Upper lobe of left lung (tissue), 6 donors: Measurements from ENCODE around the gene MTARC2. TPM values are rescaled to one million over a fixed set of nuclear protein-coding genes. Genes with fewer than 3 reads are reported as not detected.

Experiments
- ATAC-seq, 2 donors: fragments of 200-7000 bp; cut with Tn5 transposase; one replicate each; pipeline ENCODE4 v1.9.1; 2022; ENCODE audit warnings: mild to moderate bottlenecking in 2 of 2, moderate library complexity in 2 of 2; ENCODE audit not compliant: low FRiP score in 2 of 2
- DNase-seq, 2 donors: peaks; one replicate each; pipeline ENCODE4 v3.0.0-alpha.2; 2019 to 2020
- H3K27ac ChIP-seq, 4 donors: fragments of 200-600 bp; sonication (generic); one replicate each; pipeline ENCODE4 v1.5.1; 2016 to 2019
- H3K27me3 ChIP-seq, 4 donors: fragments of 200-600 bp; sonication (generic); one replicate each; pipeline ENCODE4 v1.5.1; 2017 to 2019
- H3K36me3 ChIP-seq, 4 donors: fragments of 200-600 bp; sonication (generic); one replicate each; pipeline ENCODE4 v1.5.1; 2016 to 2019
- H3K4me1 ChIP-seq, 4 donors: fragments of 200-600 bp; sonication (generic); one replicate each; pipeline ENCODE4 v1.5.1; 2018 to 2019
- H3K4me3 ChIP-seq, 4 donors: fragments of 200-600 bp; sonication (generic); one replicate each; pipeline ENCODE4 v1.5.1; 2017 to 2019; ENCODE audit warnings: mild to moderate bottlenecking in 2 of 4, moderate library complexity in 1 of 4
- H3K9me3 ChIP-seq, 4 donors: fragments of 200-600 bp; sonication (generic); one replicate each; pipeline ENCODE4 v1.5.1; 2018 to 2019
- EP300 ChIP-seq, 4 donors: sonication (generic); formaldehyde crosslinking; IDR thresholded peaks; one replicate each; pipeline ENCODE4 v1.5.1; 2017; ENCODE audit warnings: antibody characterized with exemption in 4 of 4, control low read depth in 2 of 4
- POLR2A ChIP-seq, 4 donors: fragments of 450-650 bp; IDR thresholded peaks; one replicate each; pipeline ENCODE4 v1.5.1; 2016 to 2017; ENCODE audit warnings: antibody characterized with exemption in 4 of 4, mild to moderate bottlenecking in 2 of 4
- POLR2AphosphoS5 ChIP-seq, 2 donors: sonication (generic); formaldehyde crosslinking; IDR thresholded peaks; one replicate each; pipeline ENCODE4 v1.5.1; 2017; ENCODE audit warnings: antibody characterized with exemption in 2 of 2
- WGBS, 2 donors: methylation state at CpG; one replicate each; pipeline ENCODE4 v1.1.5; 2017 to 2018; 5-methylcytosine and 5-hydroxymethylcytosine counted together
- total RNA-seq, 6 donors: library from RNA; depleted of rRNA in 4 of 6; stranded (reverse); fragments of >200 nt in 4 of 6; gene quantifications; one replicate each; pipeline versions ENCODE4 v1.1.0 to v1.2.1, GENCODE V29; 2016 to 2021
- TF ChIP-seq, protein P1 (sequence below), 6 experiments: fragments of 450-650 bp in 4 of 6; fragments of 200-600 bp in 2 of 6; sonication (generic) in 2 of 6; IDR thresholded peaks; one replicate each; pipeline ENCODE4 v1.5.1; 2016 to 2019; ENCODE audit warnings: antibody characterized with exemption in 6 of 6
- donor health status: DM: no; HTN: no; CAD: no; lungs with moderate emphysema.
- donor health status: DM: no; HTN: yes; CAD: no; lungs with severe emphysema.

MTARC2 gene
- total RNA-seq, 6 donors from 2014 or later = 44.2 to 125 (median 62.0) TPM

DNA sequence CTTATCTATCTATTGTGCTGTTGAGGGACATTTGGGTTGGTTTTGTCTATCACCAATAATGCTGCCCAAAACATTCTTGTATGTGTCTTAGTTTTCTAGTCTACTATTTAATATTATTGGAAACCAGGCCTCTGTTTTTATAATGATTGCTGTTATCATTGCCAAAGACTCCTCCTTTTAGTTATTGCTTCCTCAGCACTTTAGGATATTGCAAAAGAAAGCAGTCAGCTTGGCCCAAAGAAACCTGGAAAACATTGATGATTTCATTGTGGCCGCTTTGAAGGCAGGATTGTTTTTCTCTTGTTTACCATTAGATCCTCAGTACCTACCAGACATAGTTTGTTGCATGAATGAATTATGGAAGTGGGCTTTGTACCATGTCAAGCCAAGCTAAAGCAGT is 20.6 kb upstream of the MTARC2 start:
- WGBS, 2 donors = 84 to 95% methylated on average over 1 of the region's 1 CpG
- Histone ChIP-seq H3K27ac (no peak overlapping the region), H3K27me3 (no peaks in the 10 kb centered on the region), H3K4me3 (no peak overlapping the region), H3K9me3 (no peaks in the 10 kb centered on the region), H3K4me1 (peaks cover 5 to 7% (median 6%) of the 10 kb centered on the region in 4 donors), H3K36me3 (no peaks in the 10 kb centered on the region)
- TF ChIP-seq EP300 (IDR thresholded peaks at IDR 0.05) (no peak), POLR2AphosphoS5 (IDR thresholded peaks at IDR 0.05) (no peak), POLR2A (IDR thresholded peaks at IDR 0.05) (no peak)
- TF ChIP-seq, protein P1, sequence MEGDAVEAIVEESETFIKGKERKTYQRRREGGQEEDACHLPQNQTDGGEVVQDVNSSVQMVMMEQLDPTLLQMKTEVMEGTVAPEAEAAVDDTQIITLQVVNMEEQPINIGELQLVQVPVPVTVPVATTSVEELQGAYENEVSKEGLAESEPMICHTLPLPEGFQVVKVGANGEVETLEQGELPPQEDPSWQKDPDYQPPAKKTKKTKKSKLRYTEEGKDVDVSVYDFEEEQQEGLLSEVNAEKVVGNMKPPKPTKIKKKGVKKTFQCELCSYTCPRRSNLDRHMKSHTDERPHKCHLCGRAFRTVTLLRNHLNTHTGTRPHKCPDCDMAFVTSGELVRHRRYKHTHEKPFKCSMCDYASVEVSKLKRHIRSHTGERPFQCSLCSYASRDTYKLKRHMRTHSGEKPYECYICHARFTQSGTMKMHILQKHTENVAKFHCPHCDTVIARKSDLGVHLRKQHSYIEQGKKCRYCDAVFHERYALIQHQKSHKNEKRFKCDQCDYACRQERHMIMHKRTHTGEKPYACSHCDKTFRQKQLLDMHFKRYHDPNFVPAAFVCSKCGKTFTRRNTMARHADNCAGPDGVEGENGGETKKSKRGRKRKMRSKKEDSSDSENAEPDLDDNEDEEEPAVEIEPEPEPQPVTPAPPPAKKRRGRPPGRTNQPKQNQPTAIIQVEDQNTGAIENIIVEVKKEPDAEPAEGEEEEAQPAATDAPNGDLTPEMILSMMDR (IDR thresholded peaks at IDR 0.05) = no peak
- DNase-seq = no peak
- ATAC-seq = no peak

DNA sequence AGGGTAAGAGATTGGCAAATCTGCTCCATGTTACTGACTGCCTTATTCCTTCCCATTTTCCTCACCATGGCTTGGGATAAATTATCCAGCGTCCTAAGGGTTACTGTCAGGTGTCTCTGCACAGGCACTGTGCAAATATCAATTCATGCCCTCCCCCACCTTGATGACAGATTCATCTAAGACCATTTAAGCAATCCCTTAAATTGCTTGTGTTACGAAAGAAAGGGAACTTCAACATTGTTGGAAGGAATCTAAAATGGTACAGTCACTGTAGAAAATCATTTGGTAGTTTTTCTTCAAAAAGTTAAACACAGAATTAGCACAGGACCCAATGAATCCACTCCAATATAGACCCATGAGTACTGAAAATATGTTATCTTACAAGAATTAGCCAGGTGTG is 17.6 kb upstream of the MTARC2 start:
- 83 to 85% methylated on average over 2 of the region's 2 CpGs for WGBS, 2 donors

DNA sequence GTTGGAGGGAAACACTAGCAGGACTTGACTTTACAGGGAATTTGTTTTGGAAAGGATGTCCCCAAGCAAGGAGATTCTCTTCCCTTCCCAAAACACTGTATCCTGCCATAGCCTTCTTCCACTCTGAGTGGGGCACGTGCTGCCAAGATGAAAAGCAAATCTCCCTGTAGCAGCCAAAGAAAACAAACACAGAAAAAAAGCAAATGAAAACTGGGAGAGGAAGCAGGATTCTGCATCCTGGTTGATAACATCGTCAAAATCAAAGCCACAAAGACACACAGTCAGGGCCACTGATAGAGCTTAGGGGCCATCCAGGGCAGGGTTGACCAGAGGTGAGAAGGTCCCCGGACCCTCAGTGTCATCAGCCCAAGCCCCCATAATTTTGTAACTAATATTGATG is 16.0 kb upstream of the MTARC2 start:
- Histone ChIP-seq H3K9me3 (no peaks in the 10 kb centered on the region), H3K4me1 (peaks cover 18 to 25% (median 19%) of the 10 kb centered on the region in 4 donors), H3K4me3 (peak overlapping the region in 2 of 4 donors; percentile 31 to 33), H3K27ac (peak overlapping the region; percentile 79 to 90 (median 86)), H3K36me3 (no peaks in the 10 kb centered on the region), H3K27me3 (no peaks in the 10 kb centered on the region)
- ATAC-seq (no peak), DNase-seq (no peak)
- 34 to 40% methylated on average over 3 of the region's 3 CpGs for WGBS, 2 donors
- TF ChIP-seq POLR2A (IDR thresholded peaks at IDR 0.05) (no peak), EP300 (IDR thresholded peaks at IDR 0.05) (no peak), POLR2AphosphoS5 (IDR thresholded peaks at IDR 0.05) (no peak)
- TF ChIP-seq, protein P1 (IDR thresholded peaks at IDR 0.05) = no peak

More for the DNA sequence above, 17.6 kb upstream of the MTARC2 start:
- no peak overlapping the region for H3K4me3 ChIP-seq
- ATAC-seq (no peak), DNase-seq (no peak)
- TF ChIP-seq, protein P1 (IDR thresholded peaks at IDR 0.05) = no peak
- TF ChIP-seq EP300 (IDR thresholded peaks at IDR 0.05) = no peak
- no peak for TF ChIP-seq POLR2A (IDR thresholded peaks at IDR 0.05)
- no peak for TF ChIP-seq POLR2AphosphoS5 (IDR thresholded peaks at IDR 0.05)
- no peaks in the 10 kb centered on the region for H3K36me3 ChIP-seq
- no peaks in the 10 kb centered on the region for H3K27me3 ChIP-seq
- no peak overlapping the region for H3K27ac ChIP-seq
- no peaks in the 10 kb centered on the region for H3K9me3 ChIP-seq
- peaks cover 18 to 25% (median 19%) of the 10 kb centered on the region in 4 donors for H3K4me1 ChIP-seq

DNA sequence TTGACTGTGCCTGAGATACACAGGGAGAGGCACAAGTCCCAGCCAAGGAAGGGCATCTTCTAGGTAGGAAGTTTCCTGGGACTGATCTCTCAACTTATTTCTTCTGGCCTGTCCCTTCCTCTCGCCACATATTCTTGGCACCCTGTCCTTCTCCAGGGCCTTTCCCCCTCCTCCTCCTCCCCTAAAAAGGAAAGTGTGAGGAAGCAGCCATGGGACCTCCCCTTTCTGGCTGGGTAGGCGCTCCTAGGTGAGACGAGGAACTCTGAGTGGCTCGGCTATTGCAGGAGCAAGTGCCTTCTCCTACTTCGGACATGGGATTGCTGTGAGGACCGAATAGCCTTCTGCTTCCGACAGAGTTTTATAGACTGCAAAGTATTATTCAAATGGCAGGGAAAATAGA is 15.5 kb upstream of the MTARC2 start:
- peak; percentile 42 to 59 for ATAC-seq
- TF ChIP-seq POLR2AphosphoS5 (IDR thresholded peaks at IDR 0.05) (peak in 1 of 2 donors; percentile 3), POLR2A (IDR thresholded peaks at IDR 0.05) (no peak)
- peak in 1 of 2 donors; percentile 59 for DNase-seq
- no peaks in the 10 kb centered on the region for H3K9me3 ChIP-seq
- peak overlapping the region in 2 of 4 donors; percentile 31 to 33 for H3K4me3 ChIP-seq
- H3K4me1 ChIP-seq = peaks cover 18 to 25% (median 19%) of the 10 kb centered on the region in 4 donors
- peak overlapping the region; percentile 79 to 90 (median 86) for H3K27ac ChIP-seq
- 38 to 43% methylated on average over 7 of the region's 7 CpGs for WGBS, 2 donors
- no peaks in the 10 kb centered on the region for H3K36me3 ChIP-seq
- H3K27me3 ChIP-seq = no peaks in the 10 kb centered on the region

DNA sequence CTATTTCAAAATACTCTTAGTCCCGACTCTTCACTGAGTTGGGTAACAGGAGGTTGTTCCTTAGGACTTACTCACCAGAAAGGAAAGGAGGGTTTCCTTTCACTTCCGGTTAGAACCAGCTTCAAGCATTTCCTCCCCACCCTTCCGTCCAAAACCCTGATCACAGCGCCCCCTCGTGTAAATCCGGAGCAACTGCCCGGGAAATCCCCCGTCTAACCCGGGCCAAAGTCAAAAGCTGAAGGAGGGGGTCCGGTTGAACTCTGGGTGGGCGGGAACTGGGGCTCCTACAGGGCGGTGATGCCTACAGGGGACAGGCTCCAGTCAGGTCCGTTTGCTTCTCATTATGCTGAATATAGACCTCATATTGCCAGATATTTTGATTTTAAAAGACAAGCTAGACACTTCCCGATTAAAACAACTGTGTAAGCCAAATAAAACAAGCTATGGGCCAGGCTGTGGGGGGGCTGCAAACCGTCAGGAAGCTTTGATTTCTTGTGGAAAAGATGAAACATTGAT is 15.0 kb upstream of the MTARC2 start:
- Histone ChIP-seq H3K4me3 (peak overlapping the region in 2 of 4 donors; percentile 31 to 33), H3K36me3 (no peaks in the 10 kb centered on the region), H3K27ac (peak overlapping the region; percentile 79 to 90 (median 86)), H3K27me3 (no peaks in the 10 kb centered on the region), H3K9me3 (no peaks in the 10 kb centered on the region), H3K4me1 (peaks cover 18 to 25% (median 19%) of the 10 kb centered on the region in 4 donors)
- 2 to 3% methylated on average over 10 to 15 of the region's 15 CpGs for WGBS, 2 donors
- ATAC-seq (peak; percentile 95 to 96), DNase-seq (peak in 1 of 2 donors; percentile 79)
- TF ChIP-seq POLR2A (IDR thresholded peaks at IDR 0.05) (no peak), EP300 (IDR thresholded peaks at IDR 0.05) (peak in 1 of 4 donors; percentile 45)
- TF ChIP-seq, protein P1 (IDR thresholded peaks at IDR 0.05) = peak; percentile 81 to 92 (median 90)
